ENCODE data around the gene GOLGA8B. TPM values are rescaled to one million over a fixed set of nuclear protein-coding genes. Genes with fewer than 3 reads are reported as not detected.
"Not testable (repeated sequence)": the region's sequence is repeated elsewhere in the genome, so short reads cannot be mapped to it uniquely, and the experiment has no call there.

The GOLGA8B gene
- total RNA-seq, 1 donor from 2014 or later: 10.3 TPM

DNA sequence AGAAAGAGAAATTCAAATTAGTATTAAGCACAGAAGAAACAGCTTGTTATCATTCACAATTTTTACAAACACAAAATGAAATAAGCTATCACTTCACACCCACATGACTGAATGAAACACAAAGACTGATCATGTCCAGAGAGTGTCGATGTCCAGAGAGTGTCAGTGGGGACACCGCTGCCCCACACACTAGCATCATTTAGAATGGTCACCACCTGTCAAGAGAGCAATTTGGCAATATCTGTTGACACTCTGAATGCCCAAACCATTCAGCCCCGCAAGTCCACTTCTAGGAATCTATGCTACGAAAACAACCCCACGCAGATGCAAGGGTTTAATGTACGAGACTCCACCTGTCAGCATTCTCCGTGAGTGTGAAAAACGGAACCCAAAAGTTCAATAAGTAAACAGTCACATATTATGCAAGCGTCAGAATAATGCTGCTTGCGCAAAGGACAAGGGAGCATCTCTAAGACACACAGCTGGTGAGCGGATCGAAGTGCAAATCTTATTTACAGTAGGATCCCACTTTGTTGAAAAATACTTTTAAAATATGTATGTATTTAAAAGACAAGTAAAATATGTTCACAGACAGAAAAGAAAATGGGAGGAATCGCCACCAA is 11.3 kb downstream of the GOLGA8B start:
- ATAC-seq; DNase-seq; intact Hi-C loops (cut with micrococcal nuclease): not testable (repeated sequence)

DNA sequence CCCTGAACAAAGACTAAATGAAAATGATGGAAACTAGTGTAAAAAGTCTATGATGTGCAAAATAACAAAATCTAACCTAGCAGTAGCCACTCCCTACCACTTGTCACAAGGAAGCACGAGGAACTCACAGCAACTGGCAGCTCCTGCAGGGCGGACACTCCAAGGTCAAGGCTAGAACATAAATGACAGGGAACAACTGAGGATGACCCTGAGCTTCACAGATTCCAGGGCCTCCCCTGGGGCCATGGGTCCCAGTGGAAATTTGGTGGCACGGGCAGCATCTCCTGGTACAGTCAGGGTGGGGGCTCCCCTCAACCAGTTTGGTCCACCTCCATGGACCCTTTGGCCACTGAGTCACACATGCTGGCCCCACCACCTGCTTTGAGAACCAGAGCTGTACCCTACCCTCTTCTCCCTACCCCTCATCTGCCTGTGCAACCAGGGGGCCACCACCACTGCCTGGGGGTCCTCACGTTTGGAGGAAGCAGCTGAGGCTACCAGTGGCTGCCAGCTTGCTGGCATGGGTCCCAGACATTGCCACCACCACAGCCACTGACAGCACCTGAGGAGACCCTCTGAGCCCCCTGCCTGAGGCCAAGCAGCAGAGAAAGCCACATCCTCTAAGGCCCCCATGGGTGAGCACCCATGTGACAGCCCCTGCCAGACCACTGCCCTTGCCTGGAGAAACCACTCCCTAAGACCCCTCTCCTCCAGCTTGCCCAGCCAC is 13.6 kb downstream of the GOLGA8B start:
- ATAC-seq: peak; percentile 67
- DNase-seq; intact Hi-C loops (cut with micrococcal nuclease): not testable (repeated sequence)

DNA sequence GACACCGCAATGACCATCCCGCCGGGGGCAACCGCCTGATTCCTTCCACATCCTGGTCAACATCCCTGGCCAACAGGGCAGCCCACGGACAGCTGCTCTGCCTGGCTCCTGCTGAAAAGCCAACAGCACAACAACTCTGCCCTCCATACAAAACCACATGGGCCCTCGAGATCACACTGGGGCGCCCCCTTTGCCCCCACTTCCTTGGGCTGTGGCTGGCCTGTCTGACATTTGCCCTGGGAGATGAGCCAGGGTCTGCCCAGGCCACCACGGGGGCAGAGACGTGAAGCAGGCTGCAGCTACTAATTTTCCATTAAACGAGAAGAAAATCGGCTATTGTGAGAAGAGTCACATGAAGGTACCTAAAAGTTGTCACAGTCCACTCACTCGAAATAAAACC is 16.3 kb downstream of the GOLGA8B start:
- ATAC-seq; intact Hi-C loops (cut with micrococcal nuclease); DNase-seq: not testable (repeated sequence)

DNA sequence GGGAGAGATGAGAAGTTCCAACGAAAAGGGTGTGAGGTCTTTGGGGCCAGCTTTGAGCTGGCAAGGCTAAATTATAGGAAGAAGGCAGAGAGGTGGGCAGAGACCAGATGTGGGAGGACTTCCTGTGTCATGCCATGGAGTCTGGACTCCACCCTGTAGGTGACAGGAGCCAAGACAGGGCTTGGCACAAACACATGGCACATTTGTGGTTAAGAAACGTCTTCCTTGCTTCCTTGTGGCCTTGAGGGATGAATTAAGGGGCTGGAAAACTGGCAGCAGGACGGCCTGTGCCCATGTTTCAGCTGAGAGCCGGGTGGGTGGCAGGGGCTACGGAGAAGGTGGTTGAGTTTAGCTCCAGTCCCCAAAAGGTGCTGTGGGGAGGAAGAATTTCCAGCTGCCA is 18.7 kb downstream of the GOLGA8B start:
- intact Hi-C loops (cut with micrococcal nuclease); ATAC-seq; DNase-seq: not testable (repeated sequence)

DNA sequence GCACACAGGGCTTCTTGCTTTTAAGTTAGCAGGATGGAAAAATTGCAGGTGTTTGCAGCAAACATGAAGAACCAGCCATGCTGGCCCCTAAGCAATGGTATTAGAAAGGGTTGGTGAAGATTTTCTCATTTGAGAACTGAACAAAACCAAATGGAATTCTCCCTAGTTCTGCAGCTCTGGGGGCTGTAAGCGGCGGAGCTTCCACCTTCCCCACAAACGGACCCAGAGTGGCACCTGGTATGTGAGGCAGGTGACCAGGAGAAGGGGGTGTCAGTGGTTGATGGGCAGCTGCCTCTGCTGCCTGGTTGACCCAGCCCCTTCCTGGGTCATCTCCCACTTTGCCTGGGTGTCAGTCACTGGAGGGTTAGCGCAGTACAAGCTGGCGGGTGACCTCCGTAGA is 22.6 kb downstream of the GOLGA8B start:
- intact Hi-C loops (cut with micrococcal nuclease); DNase-seq; ATAC-seq: not testable (repeated sequence)

DNA sequence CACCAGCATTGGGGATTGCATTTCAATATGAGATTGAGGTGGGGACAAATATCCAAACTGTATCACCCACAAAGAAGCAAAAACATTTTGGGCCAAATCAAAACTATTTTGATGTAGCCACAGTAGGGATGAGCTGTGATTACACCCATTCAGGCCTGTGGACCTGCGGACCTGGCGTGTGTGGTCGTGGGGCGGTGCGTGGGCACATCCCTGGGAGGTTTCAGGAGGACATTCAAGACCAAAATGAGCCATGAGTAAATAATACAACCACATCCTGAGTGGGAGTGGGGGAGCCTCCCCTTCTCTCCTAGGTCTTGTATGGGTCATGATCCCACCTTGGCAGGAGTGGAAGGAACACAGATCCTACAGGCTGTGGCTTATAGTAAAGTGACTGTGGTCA is 23.7 kb downstream of the GOLGA8B start:
- intact Hi-C loops (cut with micrococcal nuclease); ATAC-seq; DNase-seq: not testable (repeated sequence)

DNA sequence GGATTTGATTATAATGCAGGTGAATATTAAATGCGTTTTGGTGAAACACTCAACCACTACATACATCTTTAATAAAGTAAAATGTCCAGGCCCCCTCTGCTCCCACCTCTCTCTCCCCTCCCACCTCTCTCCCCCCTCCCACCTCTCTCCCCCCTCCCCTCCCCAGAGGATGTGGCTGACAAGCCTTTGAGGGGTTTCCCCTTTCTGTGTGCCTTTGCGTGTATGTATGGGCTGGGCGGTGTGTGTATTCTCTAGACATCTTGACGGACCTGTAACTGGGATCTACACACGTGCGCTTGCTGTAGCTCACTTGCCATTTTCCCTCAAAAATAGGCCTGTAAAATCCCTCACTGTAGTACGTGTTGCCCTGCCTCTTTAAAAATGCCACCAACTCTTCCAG is 28.3 kb downstream of the GOLGA8B start:
- ATAC-seq; intact Hi-C loops (cut with micrococcal nuclease); DNase-seq: not testable (repeated sequence)

DNA sequence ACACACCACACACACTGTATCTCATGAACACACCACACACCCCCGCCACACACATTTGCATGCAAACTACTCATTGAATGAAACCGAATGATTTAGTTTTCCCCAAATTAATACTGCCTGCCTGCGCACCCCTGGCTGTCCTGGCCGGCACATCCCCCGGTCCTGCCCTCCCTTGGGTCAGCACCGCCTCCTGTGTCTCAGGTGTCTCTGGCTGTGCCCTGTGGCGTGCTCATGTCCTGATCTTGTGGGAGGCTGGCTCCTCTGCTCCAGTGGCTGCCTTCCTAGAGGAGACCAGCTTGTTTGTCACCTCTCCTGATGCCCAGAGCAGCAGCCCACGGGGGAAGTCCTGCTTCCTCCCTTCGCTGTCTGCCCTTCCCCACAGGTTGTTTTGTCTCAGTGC is 28.7 kb downstream of the GOLGA8B start:
- ATAC-seq; DNase-seq; intact Hi-C loops (cut with micrococcal nuclease): not testable (repeated sequence)

DNA sequence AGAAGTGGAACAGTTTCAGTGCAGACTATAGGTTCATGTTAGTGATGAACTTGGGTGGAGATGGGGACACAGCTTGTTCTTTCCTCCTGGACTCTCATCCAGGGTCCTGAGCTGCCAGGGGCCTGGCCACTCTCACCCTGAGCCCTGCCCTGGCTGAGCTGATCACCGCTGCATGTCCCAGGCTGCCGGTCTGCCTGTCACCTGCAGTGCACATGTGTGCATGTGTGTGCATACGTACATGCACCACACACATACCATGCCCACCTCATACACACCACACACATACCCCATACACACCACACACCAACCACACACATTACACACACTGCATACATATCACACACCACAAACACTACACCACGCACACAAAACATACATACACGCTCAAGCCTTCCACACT is 29.3 kb downstream of the GOLGA8B start:
- ATAC-seq; DNase-seq; intact Hi-C loops (cut with micrococcal nuclease): not testable (repeated sequence)

DNA sequence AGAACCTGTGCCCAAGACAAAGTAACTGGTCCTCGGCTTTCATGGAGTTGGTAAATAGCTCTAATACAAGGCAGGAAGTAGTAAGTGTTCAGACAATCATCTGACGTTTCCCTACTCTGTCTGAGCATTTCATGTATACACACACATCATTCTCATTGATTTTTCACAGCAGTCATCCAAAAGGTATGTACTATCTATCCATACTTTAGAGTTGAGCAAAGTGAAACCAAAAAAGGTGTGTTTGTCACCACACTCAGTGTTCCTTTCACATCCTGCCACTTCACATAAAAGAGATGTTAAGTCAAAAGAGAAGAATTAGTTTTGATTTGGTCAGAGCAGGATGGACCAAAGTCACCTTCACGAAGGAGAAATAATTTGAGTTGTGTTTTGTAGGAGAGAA is 33.3 kb downstream of the GOLGA8B start:
- DNase-seq; intact Hi-C loops (cut with micrococcal nuclease); ATAC-seq: not testable (repeated sequence)

DNA sequence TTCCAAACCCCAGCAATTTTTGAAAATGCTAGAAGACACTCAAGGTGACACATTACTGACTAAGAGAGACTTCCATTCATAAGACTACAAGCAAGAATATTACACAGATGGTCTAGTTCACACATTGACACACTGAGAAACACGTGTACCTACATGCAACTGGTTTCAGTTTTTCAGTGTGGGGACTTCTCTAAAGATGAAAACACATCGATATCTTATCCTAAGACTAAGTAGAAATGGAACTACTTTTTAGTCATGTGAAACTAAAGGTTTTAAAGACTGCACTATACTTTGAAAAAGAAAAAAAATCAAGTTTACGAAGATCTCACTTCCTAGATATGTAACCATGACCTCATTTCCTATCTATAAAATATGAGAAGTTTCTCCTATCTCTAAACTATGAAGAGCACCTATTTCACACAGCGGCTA is 34.1 kb downstream of the GOLGA8B start:
- not testable (repeated sequence) for ATAC-seq, DNase-seq

DNA sequence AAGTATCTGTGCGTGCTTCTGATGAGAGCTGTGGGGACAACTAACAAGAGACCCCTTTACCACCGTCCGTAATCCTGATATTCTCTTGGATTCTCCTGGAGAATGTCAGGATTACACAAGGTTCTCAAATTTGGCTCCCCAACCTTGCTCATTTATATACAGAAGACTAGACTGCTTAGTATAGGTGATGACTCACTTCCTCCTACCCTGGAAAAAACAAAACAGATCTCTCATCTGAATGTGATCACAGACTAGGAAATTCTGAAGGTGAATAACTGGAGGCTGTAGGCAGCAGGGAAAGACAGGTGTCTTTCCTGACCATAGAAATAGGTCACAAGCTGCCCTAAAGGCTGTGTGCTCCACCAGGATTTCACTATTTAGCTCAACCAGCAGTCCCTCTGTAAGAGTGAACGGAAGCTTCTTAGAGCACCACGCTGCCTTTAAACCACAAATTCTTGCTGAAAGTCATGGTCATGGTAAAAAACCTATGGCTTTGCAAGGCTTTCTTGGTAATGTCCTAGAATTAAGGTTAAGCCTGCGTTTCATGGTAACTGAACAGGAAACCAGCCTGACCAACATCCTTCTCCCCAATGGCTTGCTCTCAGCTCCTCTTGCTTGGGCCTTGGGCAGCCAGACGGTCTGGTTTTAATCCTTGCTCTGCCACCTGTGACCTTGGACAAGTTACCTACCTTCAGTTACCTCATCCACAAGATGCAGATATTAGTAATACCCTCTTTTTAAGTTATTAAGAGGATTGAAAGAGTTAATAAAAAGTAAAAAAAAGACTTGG is 39.4 kb downstream of the GOLGA8B start:
- ATAC-seq; intact Hi-C loops (cut with micrococcal nuclease); DNase-seq: not testable (repeated sequence)

More for the DNA sequence above, 34.1 kb downstream of the GOLGA8B start:
- intact Hi-C loops (cut with micrococcal nuclease): not testable (repeated sequence)

DNA sequence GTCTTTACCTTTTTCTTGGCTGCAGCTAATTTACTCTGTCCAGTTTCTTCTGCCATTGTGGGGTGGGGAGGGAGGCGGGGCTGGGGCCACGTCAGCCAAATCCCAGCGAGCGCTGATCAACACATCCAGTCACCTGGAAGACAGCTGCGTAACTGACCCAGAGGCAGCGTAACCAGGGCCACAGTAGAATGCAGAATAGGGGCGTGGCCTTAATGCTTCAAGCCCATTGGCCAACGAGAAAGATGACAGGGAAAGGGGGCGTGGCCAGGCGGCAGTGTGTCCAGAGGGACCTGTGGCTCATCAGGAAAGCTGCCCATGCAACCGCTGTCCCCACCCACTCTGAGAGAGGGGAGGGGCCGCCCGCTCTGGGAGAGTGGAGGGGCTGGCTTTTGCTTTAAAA is 47.6 kb downstream of the GOLGA8B start:
- ATAC-seq; intact Hi-C loops (cut with micrococcal nuclease); DNase-seq: not testable (repeated sequence)

Other genes starting within 250 kb of the GOLGA8B start
- 31.0 TPM for gene SLC12A6, start 245.9 kb downstream of the GOLGA8B start, total RNA-seq
- gene NOP10, start 240.5 kb downstream of the GOLGA8B start, total RNA-seq: 146 TPM
- gene NUTM1, start 240.3 kb downstream of the GOLGA8B start, total RNA-seq: not detected
- 103 TPM for gene LPCAT4, start 216.5 kb downstream of the GOLGA8B start, total RNA-seq
- gene GOLGA8A, start 145.8 kb downstream of the GOLGA8B start, total RNA-seq: 17.7 TPM
- gene GJD2, start 171.3 kb upstream of the GOLGA8B start, total RNA-seq: not detected
- gene ACTC1, start 211.9 kb upstream of the GOLGA8B start, total RNA-seq: 14,086 TPM

All from left ventricle myocardium superior (tissue), 1 donor.